ENCODE measurements around the gene NSRP1. TPM values are rescaled to one million over a fixed set of nuclear protein-coding genes. Genes with fewer than 3 reads are reported as not detected.

NSRP1 gene
- total RNA-seq, 1 donor from 2014 or later: 11.1 TPM

DNA sequence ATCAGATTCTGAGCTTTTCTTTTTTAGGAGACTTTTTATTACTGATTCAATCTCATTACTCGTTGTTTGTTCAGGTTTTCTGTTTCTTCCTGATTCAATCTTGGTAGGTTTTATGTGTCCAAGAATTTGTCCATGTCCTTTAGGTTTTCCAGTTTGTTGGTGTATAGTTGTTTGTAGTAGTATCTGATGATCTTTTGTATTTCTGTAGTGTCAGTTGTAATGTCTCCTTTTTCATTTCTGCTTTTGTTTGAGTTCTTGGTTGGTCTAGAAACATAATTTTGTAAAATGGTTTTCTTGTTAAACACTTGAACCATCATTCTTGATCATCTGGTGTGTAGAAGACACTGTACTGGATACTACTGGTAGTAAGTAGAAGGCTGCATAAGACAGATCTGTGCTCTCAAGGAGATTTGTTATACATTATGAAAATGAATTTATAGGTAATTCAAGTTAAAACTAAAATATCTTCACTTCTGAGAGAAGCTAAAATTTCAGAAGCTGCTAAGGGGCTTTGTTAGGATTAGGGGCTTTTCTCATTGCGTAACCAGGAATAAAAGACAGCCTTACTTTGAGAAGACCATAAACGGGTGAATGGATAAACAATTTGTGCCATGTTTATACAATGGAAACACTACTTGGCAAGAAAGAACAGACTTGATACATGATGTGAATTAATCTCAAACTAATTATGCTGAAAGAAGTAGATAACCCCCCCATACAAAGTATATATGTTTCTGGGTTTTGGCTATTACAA, 44.0 kb downstream of the NSRP1 start:
- H3K4me3 ChIP-seq (ENCODE audit: low read depth, low read length): no peak overlapping the region
- TF ChIP-seq, protein P1, sequence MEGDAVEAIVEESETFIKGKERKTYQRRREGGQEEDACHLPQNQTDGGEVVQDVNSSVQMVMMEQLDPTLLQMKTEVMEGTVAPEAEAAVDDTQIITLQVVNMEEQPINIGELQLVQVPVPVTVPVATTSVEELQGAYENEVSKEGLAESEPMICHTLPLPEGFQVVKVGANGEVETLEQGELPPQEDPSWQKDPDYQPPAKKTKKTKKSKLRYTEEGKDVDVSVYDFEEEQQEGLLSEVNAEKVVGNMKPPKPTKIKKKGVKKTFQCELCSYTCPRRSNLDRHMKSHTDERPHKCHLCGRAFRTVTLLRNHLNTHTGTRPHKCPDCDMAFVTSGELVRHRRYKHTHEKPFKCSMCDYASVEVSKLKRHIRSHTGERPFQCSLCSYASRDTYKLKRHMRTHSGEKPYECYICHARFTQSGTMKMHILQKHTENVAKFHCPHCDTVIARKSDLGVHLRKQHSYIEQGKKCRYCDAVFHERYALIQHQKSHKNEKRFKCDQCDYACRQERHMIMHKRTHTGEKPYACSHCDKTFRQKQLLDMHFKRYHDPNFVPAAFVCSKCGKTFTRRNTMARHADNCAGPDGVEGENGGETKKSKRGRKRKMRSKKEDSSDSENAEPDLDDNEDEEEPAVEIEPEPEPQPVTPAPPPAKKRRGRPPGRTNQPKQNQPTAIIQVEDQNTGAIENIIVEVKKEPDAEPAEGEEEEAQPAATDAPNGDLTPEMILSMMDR (IDR thresholded peaks at IDR 0.05; ENCODE audit: insufficient read depth, low read length, poor library complexity, severe bottlenecking): no peak
- no peak for DNase-seq (ENCODE audit: low read depth)
- H3K27me3 ChIP-seq (ENCODE audit: control insufficient read depth, insufficient read depth, low read length): no peaks in the 10 kb centered on the region
- H3K36me3 ChIP-seq (ENCODE audit: control insufficient read depth, insufficient read depth, low read length): no peaks in the 10 kb centered on the region

DNA sequence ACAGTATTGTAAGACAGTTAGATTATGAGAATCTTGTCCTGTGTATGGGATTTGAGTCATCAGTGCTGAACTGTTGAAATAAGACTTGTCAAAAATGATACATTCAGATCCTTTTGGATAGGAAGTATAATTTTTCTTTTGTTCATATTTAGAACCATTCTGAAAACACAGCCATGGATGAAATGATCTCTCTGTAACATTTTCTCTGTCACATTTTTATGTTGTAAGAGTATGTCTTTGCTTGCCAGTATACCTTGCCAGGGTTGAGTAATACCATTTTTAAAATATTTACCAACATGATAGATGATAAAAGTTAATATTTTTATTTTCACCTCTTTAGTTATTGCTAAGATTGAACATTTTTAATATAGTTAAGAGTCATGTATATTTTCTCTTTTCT, 45.0 kb downstream of the NSRP1 start:
- no peaks in the 10 kb centered on the region for H3K27me3 ChIP-seq (ENCODE audit: control insufficient read depth, insufficient read depth, low read length)
- H3K4me3 ChIP-seq (ENCODE audit: low read depth, low read length): no peak overlapping the region
- TF ChIP-seq, protein P1 (IDR thresholded peaks at IDR 0.05; ENCODE audit: insufficient read depth, low read length, poor library complexity, severe bottlenecking): no peak
- no peaks in the 10 kb centered on the region for H3K36me3 ChIP-seq (ENCODE audit: control insufficient read depth, insufficient read depth, low read length)
- DNase-seq (ENCODE audit: low read depth): no peak

DNA sequence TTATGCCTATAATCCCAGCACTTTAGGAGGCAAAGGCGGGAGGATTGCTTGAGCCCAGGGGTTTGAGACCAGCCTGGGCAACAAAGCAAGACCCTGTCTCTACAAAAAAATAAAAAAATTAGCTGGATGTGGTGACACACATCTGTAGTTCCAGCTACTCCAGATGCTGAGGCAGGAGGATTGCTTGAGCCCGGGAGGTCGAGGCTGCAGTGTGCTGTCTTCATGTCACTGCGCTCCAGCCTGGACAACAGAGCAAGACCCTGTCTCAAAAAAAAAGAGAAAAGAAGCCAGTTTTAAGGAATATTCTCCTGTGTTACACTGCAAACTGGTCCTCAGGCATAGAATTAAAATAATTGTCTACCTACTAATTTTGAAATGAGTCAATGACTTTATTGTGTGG, 47.9 kb downstream of the NSRP1 start:
- no peaks in the 10 kb centered on the region for H3K27me3 ChIP-seq (ENCODE audit: control insufficient read depth, insufficient read depth, low read length)
- no peaks in the 10 kb centered on the region for H3K36me3 ChIP-seq (ENCODE audit: control insufficient read depth, insufficient read depth, low read length)
- DNase-seq (ENCODE audit: low read depth): no peak
- TF ChIP-seq, protein P1 (IDR thresholded peaks at IDR 0.05; ENCODE audit: insufficient read depth, low read length, poor library complexity, severe bottlenecking): no peak
- H3K4me3 ChIP-seq (ENCODE audit: low read depth, low read length): no peak overlapping the region

DNA sequence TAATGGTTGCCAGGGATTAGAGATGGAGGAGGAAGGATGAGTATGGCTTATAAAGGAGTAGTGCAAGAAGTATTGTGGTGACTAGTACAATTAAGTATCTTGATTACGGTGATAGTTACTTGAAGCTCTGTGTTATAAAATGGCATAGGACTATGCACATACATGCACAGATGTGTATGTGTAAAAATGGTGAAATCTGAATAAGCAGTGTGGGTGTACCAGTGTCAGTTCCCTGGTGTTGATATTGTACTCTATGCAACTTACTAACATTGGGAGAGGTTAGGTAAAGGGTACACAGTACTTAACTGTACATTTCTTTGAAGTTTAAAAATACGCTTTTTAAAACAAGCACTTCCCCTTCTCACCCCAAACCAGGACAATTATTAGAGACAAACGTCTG, 48.5 kb downstream of the NSRP1 start:
- TF ChIP-seq, protein P1 (IDR thresholded peaks at IDR 0.05; ENCODE audit: insufficient read depth, low read length, poor library complexity, severe bottlenecking): no peak
- no peaks in the 10 kb centered on the region for H3K27me3 ChIP-seq (ENCODE audit: control insufficient read depth, insufficient read depth, low read length)
- no peak overlapping the region for H3K4me3 ChIP-seq (ENCODE audit: low read depth, low read length)
- no peak for DNase-seq (ENCODE audit: low read depth)
- no peaks in the 10 kb centered on the region for H3K36me3 ChIP-seq (ENCODE audit: control insufficient read depth, insufficient read depth, low read length)

DNA sequence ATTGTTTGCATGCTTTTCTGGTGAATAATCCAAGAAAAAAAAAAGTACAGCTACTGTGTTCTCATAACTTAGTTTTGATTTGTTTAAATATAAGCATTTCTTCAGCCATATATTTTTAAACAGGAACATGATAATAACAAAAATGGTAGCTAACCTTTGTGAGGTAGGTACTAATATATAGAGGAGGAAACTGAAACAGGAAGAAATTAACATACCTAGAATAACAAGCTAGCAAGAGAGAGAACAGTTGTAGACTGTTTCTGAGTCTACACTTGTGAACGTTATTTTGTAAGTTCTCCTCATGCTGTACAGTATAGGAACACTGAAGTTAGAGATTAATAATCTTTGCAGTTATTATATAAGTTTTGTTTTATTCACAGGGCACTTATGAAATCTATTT, 49.3 kb downstream of the NSRP1 start:
- Histone ChIP-seq H3K4me3 (ENCODE audit: low read depth, low read length) (no peak overlapping the region), H3K36me3 (ENCODE audit: control insufficient read depth, insufficient read depth, low read length) (no peaks in the 10 kb centered on the region), H3K27me3 (ENCODE audit: control insufficient read depth, insufficient read depth, low read length) (no peaks in the 10 kb centered on the region)
- TF ChIP-seq, protein P1 (IDR thresholded peaks at IDR 0.05; ENCODE audit: insufficient read depth, low read length, poor library complexity, severe bottlenecking): no peak
- no peak for DNase-seq (ENCODE audit: low read depth)
